IMR-90 (cell line): ENCODE measurements around the gene CC2D2A.

Experiments
- BHLHE40 ChIP-seq: fragments of 150-350 bp; IDR thresholded peaks from 2 replicates; pipeline ENCODE4 v1.6.1; 2016; ENCODE audit warnings: mild to moderate bottlenecking, low read depth, low read length
- CEBPB ChIP-seq: IDR thresholded peaks from 2 replicates; pipeline ENCODE4 v1.6.1; 2012; ENCODE audit warnings: low read depth, low read length, improper control_type of control experiment
- CHD1 ChIP-seq: IDR thresholded peaks from 2 replicates; pipeline ENCODE4 v1.6.1; 2012; ENCODE audit warnings: low read depth, low read length, improper control_type of control experiment
- ELK1 ChIP-seq: fragments of 150-350 bp; IDR thresholded peaks from 2 replicates; pipeline ENCODE4 v1.6.1; 2016; ENCODE audit warnings: low read depth, mild to moderate bottlenecking, low read length, moderate library complexity, borderline replicate concordance
- FOS ChIP-seq: fragments of 150-350 bp; IDR thresholded peaks from 2 replicates; pipeline ENCODE4 v1.6.1; 2016; ENCODE audit warnings: low read depth, low read length
- MAZ ChIP-seq: IDR thresholded peaks from 2 replicates; pipeline ENCODE4 v1.6.1; 2012; ENCODE audit warnings: low read depth, mild to moderate bottlenecking, low read length, improper control_type of control experiment, moderate library complexity, borderline replicate concordance
- MXI1 ChIP-seq: IDR thresholded peaks from 2 replicates; pipeline ENCODE4 v1.6.1; 2012; ENCODE audit warnings: low read depth, mild to moderate bottlenecking, low read length, moderate library complexity, borderline replicate concordance
- NFE2L2 ChIP-seq: fragments of 150-350 bp; IDR thresholded peaks from 2 replicates; pipeline ENCODE4 v1.6.1; 2016; ENCODE audit warnings: low read depth, mild to moderate bottlenecking, low read length
- POLR2A ChIP-seq: IDR thresholded peaks from 2 replicates; pipeline ENCODE4 v1.6.1; 2012; ENCODE audit warnings: mild to moderate bottlenecking, low read depth, low read length
- RAD21 ChIP-seq: IDR thresholded peaks from 2 replicates; pipeline ENCODE4 v1.6.1; 2012; ENCODE audit warnings: low read length, improper control_type of control experiment
- RCOR1 ChIP-seq: IDR thresholded peaks from 2 replicates; pipeline ENCODE4 v1.6.1; 2012; ENCODE audit warnings: mild to moderate bottlenecking, low read length, improper control_type of control experiment; ENCODE audit not compliant: insufficient replicate concordance
- SMC3 ChIP-seq: fragments of 150-350 bp; IDR thresholded peaks from 2 replicates; pipeline ENCODE4 v1.6.1; 2016; ENCODE audit warnings: low read depth, mild to moderate bottlenecking, antibody characterized with exemption, low read length, moderate library complexity
- USF2 ChIP-seq: fragments of 150-350 bp; IDR thresholded peaks from 2 replicates; pipeline ENCODE4 v1.6.1; 2017; ENCODE audit warnings: mild to moderate bottlenecking, antibody characterized with exemption, low read length, low read depth
- TF ChIP-seq, protein P1 (sequence below): conservative IDR thresholded peaks from 2 replicates; pipeline ENCODE4 v1.5.1; 2012; ENCODE audit warnings: mild to moderate bottlenecking, low read depth, low read length, improper control_type of control experiment

DNA sequence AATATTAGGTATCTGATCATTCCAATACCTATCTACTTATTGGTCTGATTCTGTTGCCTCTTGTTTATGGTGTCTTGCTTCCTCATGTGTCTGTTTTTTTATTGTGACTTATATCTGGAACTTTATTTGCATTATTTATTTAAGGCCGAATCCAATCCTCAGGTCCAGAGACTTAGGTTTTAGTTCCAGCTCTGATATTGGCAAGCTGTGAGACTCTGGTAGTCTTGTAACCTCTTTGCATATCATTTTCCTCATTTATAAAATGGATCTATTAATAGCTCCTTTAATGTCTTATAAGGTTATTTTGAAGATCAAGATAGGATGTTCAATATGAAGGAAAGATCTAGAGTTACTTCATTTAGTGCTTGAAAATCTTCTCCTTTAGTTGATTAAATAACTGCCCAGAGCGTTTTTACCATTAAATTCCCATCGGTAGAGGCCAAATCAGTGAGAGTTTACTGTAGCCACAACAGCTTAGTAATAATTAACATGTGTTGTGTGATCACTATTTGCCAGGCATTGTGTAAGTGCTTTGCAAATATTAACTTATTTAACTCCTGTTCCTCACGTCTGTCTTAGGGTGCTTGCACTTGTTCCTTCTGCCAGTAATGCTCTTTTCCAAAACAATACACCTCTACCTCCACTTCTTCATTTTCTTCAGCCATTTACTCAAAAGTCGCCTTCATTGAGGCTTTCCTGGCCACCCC lies 82.2 kb downstream of the CC2D2A start:
- TF ChIP-seq, protein P1, sequence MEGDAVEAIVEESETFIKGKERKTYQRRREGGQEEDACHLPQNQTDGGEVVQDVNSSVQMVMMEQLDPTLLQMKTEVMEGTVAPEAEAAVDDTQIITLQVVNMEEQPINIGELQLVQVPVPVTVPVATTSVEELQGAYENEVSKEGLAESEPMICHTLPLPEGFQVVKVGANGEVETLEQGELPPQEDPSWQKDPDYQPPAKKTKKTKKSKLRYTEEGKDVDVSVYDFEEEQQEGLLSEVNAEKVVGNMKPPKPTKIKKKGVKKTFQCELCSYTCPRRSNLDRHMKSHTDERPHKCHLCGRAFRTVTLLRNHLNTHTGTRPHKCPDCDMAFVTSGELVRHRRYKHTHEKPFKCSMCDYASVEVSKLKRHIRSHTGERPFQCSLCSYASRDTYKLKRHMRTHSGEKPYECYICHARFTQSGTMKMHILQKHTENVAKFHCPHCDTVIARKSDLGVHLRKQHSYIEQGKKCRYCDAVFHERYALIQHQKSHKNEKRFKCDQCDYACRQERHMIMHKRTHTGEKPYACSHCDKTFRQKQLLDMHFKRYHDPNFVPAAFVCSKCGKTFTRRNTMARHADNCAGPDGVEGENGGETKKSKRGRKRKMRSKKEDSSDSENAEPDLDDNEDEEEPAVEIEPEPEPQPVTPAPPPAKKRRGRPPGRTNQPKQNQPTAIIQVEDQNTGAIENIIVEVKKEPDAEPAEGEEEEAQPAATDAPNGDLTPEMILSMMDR, result no peak
- no peak for TF ChIP-seq POLR2A
- TF ChIP-seq MXI1, result no peak
- no peak for TF ChIP-seq RAD21
- no peak for TF ChIP-seq CEBPB
- TF ChIP-seq ELK1, result no peak
- TF ChIP-seq RCOR1, result no peak
- TF ChIP-seq BHLHE40, result no peak
- TF ChIP-seq USF2, result no peak
- TF ChIP-seq CHD1, result no peak
- no peak for TF ChIP-seq SMC3
- TF ChIP-seq NFE2L2, result no peak
- TF ChIP-seq FOS, result no peak
- TF ChIP-seq MAZ, result no peak
